Upper lobe of left lung (tissue), 4 donors: ENCODE results near the gene ULK1.

ENCODE experiments used
- EP300 ChIP-seq, 4 donors: sonication (generic); formaldehyde crosslinking; IDR thresholded peaks; one replicate each; pipeline ENCODE4 v1.5.1; 2017; ENCODE audit warnings: antibody characterized with exemption in 4 of 4, control low read depth in 2 of 4
- POLR2A ChIP-seq, 4 donors: fragments of 450-650 bp; IDR thresholded peaks; one replicate each; pipeline ENCODE4 v1.5.1; 2016 to 2017; ENCODE audit warnings: antibody characterized with exemption in 4 of 4, mild to moderate bottlenecking in 2 of 4
- POLR2AphosphoS5 ChIP-seq, 2 donors: sonication (generic); formaldehyde crosslinking; IDR thresholded peaks; one replicate each; pipeline ENCODE4 v1.5.1; 2017; ENCODE audit warnings: antibody characterized with exemption in 2 of 2
- TF ChIP-seq, protein P1 (sequence below), 6 experiments: fragments of 450-650 bp in 4 of 6; fragments of 200-600 bp in 2 of 6; sonication (generic) in 2 of 6; IDR thresholded peaks; one replicate each; pipeline ENCODE4 v1.5.1; 2016 to 2019; ENCODE audit warnings: antibody characterized with exemption in 6 of 6

GRCh38 chr12:131851741-131852550 is 42.5 kb upstream of the ULK1 start:
- TF ChIP-seq, protein P1, sequence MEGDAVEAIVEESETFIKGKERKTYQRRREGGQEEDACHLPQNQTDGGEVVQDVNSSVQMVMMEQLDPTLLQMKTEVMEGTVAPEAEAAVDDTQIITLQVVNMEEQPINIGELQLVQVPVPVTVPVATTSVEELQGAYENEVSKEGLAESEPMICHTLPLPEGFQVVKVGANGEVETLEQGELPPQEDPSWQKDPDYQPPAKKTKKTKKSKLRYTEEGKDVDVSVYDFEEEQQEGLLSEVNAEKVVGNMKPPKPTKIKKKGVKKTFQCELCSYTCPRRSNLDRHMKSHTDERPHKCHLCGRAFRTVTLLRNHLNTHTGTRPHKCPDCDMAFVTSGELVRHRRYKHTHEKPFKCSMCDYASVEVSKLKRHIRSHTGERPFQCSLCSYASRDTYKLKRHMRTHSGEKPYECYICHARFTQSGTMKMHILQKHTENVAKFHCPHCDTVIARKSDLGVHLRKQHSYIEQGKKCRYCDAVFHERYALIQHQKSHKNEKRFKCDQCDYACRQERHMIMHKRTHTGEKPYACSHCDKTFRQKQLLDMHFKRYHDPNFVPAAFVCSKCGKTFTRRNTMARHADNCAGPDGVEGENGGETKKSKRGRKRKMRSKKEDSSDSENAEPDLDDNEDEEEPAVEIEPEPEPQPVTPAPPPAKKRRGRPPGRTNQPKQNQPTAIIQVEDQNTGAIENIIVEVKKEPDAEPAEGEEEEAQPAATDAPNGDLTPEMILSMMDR (IDR thresholded peaks at IDR 0.05): no peak
- TF ChIP-seq POLR2A (IDR thresholded peaks at IDR 0.05): no peak
- TF ChIP-seq POLR2AphosphoS5 (IDR thresholded peaks at IDR 0.05): no peak
- no peak for TF ChIP-seq EP300 (IDR thresholded peaks at IDR 0.05)
